Brain microvascular endothelial cell (primary cell): ENCODE data around the gene ENPP1.

Experiments
- DNase-seq: peaks from one replicate; pipeline ENCODE4 v3.0.0-alpha.2; 2020
- H3K27ac ChIP-seq: fragments of 250-450 bp; sonication (Bioruptor Pico); 2 replicates; pipeline ENCODE4 v1.5.1; 2020; ENCODE audit warnings: mild to moderate bottlenecking, moderate library complexity
- H3K27me3 ChIP-seq: fragments of 250-450 bp; sonication (Bioruptor Pico); replicated peaks from 2 replicates; pipeline ENCODE4 v1.5.1; 2020; ENCODE audit warnings: mild to moderate bottlenecking
- H3K36me3 ChIP-seq: fragments of 250-450 bp; sonication (Bioruptor Pico); replicated peaks from 2 replicates; pipeline ENCODE4 v1.5.1; 2020; ENCODE audit warnings: mild to moderate bottlenecking
- H3K4me3 ChIP-seq: 2 replicates; pipeline ENCODE4 v1.5.1; 2011; ENCODE audit warnings: low read depth, mild to moderate bottlenecking, control low read depth, low read length, moderate library complexity
- CTCF ChIP-seq: IDR thresholded peaks from 2 replicates; pipeline ENCODE4 v1.5.1; 2011; ENCODE audit warnings: low read depth, mild to moderate bottlenecking, moderate library complexity, low read length, control low read depth, inconsistent platforms; ENCODE audit errors: missing control alignments
- in situ Hi-C: cut with HindIII; loops from 2 replicates; pipeline ENCODE4 v1.10.0; 2017; ENCODE audit warnings: low sequenced_read_pairs, low pct_ligation_motif_present

Gene ENPP1

GRCh38 chr6:131779304-131779703 lies 28.5 kb upstream of the ENPP1 start:
- Histone ChIP-seq H3K27ac (no peak overlapping the region), H3K36me3 (no peaks in the 10 kb centered on the region), H3K27me3 (no peaks in the 10 kb centered on the region), H3K4me3 (no peak overlapping the region)
- in situ Hi-C loops, result no loop called here
- no peak for TF ChIP-seq CTCF
- no peak for DNase-seq

- in situ Hi-C loops, result no loop called here
- no peak overlapping the region for H3K27ac ChIP-seq
- DNase-seq, result no peak
- no peaks in the 10 kb centered on the region for H3K27me3 ChIP-seq
- H3K36me3 ChIP-seq, result no peaks in the 10 kb centered on the region
- TF ChIP-seq CTCF, result no peak
- no peak overlapping the region for H3K4me3 ChIP-seq
Measured at GRCh38 chr6:131780600-131780999, 27.2 kb upstream of the ENPP1 start.

GRCh38 chr6:131781687-131782086 lies 26.1 kb upstream of the ENPP1 start:
- no peak for DNase-seq
- Histone ChIP-seq H3K27ac (no peak overlapping the region), H3K36me3 (no peaks in the 10 kb centered on the region), H3K4me3 (no peak overlapping the region), H3K27me3 (no peaks in the 10 kb centered on the region)
- no peak for TF ChIP-seq CTCF
- in situ Hi-C loops, result no loop called here

GRCh38 chr6:131782764-131783163 lies 25.1 kb upstream of the ENPP1 start:
- no peak for TF ChIP-seq CTCF
- in situ Hi-C loops, result no loop called here
- DNase-seq, result no peak
- Histone ChIP-seq H3K27me3 (no peaks in the 10 kb centered on the region), H3K36me3 (no peaks in the 10 kb centered on the region), H3K4me3 (no peak overlapping the region), H3K27ac (no peak overlapping the region)

- no peaks in the 10 kb centered on the region for H3K27me3 ChIP-seq
- in situ Hi-C loops, result no loop called here
- H3K4me3 ChIP-seq, result no peak overlapping the region
- no peak for TF ChIP-seq CTCF
- no peaks in the 10 kb centered on the region for H3K36me3 ChIP-seq
- H3K27ac ChIP-seq, result no peak overlapping the region
- no peak for DNase-seq
Measured at GRCh38 chr6:131784561-131784960, 23.3 kb upstream of the ENPP1 start.

GRCh38 chr6:131787079-131787478 lies 20.7 kb upstream of the ENPP1 start:
- in situ Hi-C loops, result no loop called here
- H3K36me3 ChIP-seq, result no peaks in the 10 kb centered on the region
- TF ChIP-seq CTCF, result no peak
- no peak overlapping the region for H3K27ac ChIP-seq
- no peaks in the 10 kb centered on the region for H3K27me3 ChIP-seq
- H3K4me3 ChIP-seq, result no peak overlapping the region
- no peak for DNase-seq
